AG04449 (cell line): ENCODE data around the gene TUB.
A peak's percentile ranks its signal among the peaks of the same experiment; 100 is the strongest.

Source experiments
- CTCF ChIA-PET: fragments of 350-600 bp; formaldehyde crosslinking; extraction: SDS; loops from one replicate; lab custom pipeline; 2021; ENCODE audit warnings: antibody characterized with exemption; lab: Yijun Ruan, JAX
- POLR2A ChIA-PET: fragments of 400-600, 350-600 bp; formaldehyde crosslinking; extraction: SDS; loops from one replicate; lab custom pipeline; 2020; ENCODE audit warnings: antibody characterized with exemption, inconsistent platforms; lab: Yijun Ruan, JAX
- DNase-seq: peaks from one replicate; pipeline ENCODE4 v3.0.0-alpha.2; 2010; ENCODE audit warnings: low read depth, low spot score
- H3K4me3 ChIP-seq: 2 replicates; pipeline ENCODE4 v1.5.1; 2011; ENCODE audit warnings: low read depth, mild to moderate bottlenecking, control low read depth, low read length
- TF ChIP-seq, protein P1 (sequence below): IDR thresholded peaks from one replicate; pipeline ENCODE4 v1.5.1; 2011; ENCODE audit warnings: mild to moderate bottlenecking, moderate library complexity, low read length, control low read depth, inconsistent platforms; ENCODE audit not compliant: insufficient read depth; ENCODE audit errors: missing control alignments

The TUB gene

GRCh38 chr11:8079111-8079675, 1.8 kb upstream of the TUB start:
- ChIA-PET POLR2A (no interaction called here), CTCF (interaction anchor here (0.7 to 19.4 kb wide), 6 partner anchors 8 to 73 kb away, joined by 3 to 445 read pairs (median 20); no protein-coding TSS in a partner anchor)
- H3K4me3 ChIP-seq, result no peak overlapping the region
- no peak for DNase-seq
- TF ChIP-seq, protein P1, sequence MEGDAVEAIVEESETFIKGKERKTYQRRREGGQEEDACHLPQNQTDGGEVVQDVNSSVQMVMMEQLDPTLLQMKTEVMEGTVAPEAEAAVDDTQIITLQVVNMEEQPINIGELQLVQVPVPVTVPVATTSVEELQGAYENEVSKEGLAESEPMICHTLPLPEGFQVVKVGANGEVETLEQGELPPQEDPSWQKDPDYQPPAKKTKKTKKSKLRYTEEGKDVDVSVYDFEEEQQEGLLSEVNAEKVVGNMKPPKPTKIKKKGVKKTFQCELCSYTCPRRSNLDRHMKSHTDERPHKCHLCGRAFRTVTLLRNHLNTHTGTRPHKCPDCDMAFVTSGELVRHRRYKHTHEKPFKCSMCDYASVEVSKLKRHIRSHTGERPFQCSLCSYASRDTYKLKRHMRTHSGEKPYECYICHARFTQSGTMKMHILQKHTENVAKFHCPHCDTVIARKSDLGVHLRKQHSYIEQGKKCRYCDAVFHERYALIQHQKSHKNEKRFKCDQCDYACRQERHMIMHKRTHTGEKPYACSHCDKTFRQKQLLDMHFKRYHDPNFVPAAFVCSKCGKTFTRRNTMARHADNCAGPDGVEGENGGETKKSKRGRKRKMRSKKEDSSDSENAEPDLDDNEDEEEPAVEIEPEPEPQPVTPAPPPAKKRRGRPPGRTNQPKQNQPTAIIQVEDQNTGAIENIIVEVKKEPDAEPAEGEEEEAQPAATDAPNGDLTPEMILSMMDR, result no peak

DNA sequence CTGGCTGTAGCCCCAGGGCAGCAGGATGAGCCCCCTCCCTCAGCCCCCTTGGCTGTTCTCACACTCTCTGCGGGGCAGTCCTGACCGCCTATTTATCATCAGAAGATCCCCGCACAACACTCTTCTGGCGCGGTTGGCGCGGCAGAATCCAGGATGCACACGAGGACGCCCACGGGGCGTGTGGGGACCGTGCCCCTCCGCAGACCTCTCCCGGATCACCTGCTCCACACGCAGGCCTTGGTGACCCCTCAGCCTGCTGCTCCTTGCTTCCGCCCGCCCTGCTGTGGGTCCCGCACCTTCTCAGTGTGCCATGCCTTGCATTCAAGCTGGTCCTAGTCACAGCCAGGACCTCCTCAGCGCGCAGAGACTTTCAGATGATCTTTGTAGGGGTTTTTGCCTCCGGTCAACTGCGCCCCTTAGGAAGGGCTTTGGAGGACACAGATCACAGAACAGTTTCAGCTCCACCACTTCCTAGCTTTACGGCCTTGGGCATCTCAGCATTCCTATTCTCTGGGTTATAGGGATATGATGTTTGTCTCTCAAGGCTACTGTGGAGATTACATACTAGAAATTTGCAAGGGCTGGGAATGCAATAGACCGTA, 841 bp upstream of the TUB start:
- ChIA-PET CTCF (interaction anchor here (1.8 to 19.4 kb wide), 6 partner anchors 9 to 74 kb away, joined by 4 to 445 read pairs (median 20); no protein-coding TSS in a partner anchor), POLR2A (no interaction called here)
- peak overlapping the region; percentile 67 for H3K4me3 ChIP-seq

DNA sequence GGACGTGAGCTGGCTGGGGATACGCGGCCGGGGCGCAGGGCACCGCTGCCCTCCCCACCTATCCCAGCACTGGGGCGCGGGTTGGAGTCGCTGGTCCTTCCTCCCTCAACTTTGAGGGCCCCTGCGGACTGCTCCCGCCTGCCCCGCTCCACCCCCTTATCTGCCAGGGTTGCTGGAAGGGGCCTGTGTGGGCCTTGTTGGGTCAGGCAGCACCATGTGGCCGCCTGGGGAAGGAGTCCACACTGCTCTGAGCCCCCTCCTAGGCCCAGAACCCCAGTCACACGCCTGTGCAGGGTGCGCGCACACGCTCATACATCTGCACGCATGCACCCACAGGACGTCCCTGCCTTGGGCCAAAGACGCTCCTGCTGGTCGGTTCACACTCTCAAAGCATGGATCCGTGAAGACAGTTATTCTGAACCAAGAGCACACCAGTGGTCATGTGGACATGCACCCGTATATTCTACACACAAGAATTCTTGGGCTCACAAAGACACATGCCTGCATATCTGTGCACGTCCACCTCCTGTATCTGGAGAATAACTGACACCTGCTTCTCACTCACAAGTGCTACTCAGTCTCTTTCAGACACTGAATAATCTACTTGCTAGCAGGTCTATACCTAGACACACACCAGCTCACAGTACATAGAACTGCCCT, 710 bp downstream of the TUB start:
- TF ChIP-seq, protein P1, result no peak
- ChIA-PET CTCF (interaction anchor here (0.6 to 19.4 kb wide), 13 partner anchors 10 to 186 kb away, joined by 3 to 445 read pairs (median 4); no protein-coding TSS in a partner anchor), POLR2A (interaction anchor here (1.1 kb wide), 1 partner anchor 17 kb away, joined by 4 read pairs; no protein-coding TSS in a partner anchor)
- DNase-seq, result no peak
- H3K4me3 ChIP-seq, result peak overlapping the region; percentile 67

More for the DNA sequence above, 841 bp upstream of the TUB start:
- TF ChIP-seq, protein P1, result no peak
- no peak for DNase-seq

DNA sequence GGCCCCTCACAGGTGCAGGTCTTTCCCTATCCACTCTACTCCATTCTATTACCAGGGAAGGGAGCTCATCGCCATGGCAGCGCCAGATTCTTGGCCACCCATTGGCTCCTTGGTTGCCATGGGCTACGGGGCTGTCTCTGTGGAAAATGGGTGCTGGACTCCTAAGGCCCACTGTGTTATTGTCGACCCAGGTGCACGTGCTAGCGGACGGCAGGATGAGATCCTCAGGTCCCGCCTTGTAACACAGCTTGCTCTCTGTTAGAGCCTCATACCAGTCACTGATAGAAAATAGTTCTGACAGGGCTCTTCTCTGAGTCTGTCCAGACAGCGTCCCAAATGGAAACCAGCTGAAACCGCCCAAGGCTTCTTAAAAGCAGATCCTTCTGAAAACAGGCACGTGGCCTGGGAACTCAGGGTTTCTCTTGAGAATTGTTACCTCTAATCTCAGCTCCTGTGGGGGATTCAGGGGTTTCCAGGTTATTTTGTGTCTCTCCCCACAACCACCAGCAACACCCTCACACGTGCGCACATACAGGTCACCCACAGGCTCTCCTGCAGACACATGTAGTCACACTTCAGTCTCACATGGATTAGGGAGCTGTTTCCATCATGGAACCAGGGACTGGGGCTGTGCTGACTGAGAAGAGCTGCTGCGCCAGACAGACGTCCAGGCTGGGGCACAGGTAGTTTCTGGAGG, 1.5 kb downstream of the TUB start:
- DNase-seq, result no peak
- TF ChIP-seq, protein P1, result no peak
- CTCF ChIA-PET, result interaction anchor here (0.6 to 19.4 kb wide), 12 partner anchors 9 to 187 kb away, joined by 3 to 445 read pairs (median 4); no protein-coding TSS in a partner anchor
- peak overlapping the region; percentile 23 for H3K4me3 ChIP-seq
- POLR2A ChIA-PET, result no interaction called here

- TF ChIP-seq, protein P1, result no peak
- ChIA-PET CTCF (interaction anchor here (0.8 to 19.4 kb wide), 8 partner anchors 10 to 80 kb away, joined by 3 to 445 read pairs (median 4); no protein-coding TSS in a partner anchor), POLR2A (no interaction called here)
- no peak for DNase-seq
- no peak overlapping the region for H3K4me3 ChIP-seq
Observed at GRCh38 chr11:8083088-8083395, 2.0 kb downstream of the TUB start.
